ENCODE results near the gene DDOST. TPM values are rescaled to one million over a fixed set of nuclear protein-coding genes. Genes with fewer than 3 reads are reported as not detected.

DDOST gene
- total and polyA plus RNA-seq, 2 experiments from 2014 or later, result 151 to 270 TPM

DNA sequence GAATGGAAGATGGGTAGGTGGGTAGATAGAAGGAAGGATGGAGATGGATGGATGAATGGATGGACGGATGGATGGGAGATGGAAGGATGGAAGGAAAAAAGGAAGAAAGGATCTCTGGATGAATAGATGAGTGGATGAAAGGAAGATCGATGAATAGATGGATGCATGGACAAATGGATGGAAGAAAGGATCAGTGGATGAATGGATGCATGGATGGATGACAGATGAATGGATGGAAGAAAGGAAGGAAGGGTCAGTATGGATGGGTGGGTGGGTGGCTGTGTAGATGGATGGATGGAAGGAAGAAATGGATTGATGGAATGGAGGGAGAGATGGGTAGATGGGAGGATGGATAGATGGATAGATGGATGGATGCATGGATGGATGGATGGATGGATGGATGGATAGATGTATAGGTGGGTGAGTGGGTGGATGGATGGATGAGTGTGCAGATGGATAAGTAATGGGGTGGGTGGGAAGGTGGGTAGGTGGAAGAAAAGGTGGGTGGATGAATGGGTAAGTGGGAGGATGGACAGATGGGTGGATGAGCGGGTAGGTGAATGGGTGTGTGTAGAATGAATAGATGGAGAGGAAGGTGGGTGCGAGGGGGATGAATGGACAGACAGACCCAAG, 42.1 kb upstream of the DDOST start:
- no peaks in the 10 kb centered on the region for H3K9me2 ChIP-seq (ENCODE audit: insufficient read depth)
- H3K4me2 ChIP-seq, result no peak overlapping the region
- H3K27me3 Mint-ChIP-seq (ENCODE audit: insufficient read depth, low read depth, poor library complexity), result peaks cover 6% of the 10 kb centered on the region
- no peak for DNase-seq (ENCODE audit: low spot score)
- TF ChIP-seq CREB1 (CRISPR knock-in tag; IDR thresholded peaks at IDR 0.05; ENCODE audit: low read depth), result no peak
- TF ChIP-seq, protein P1, sequence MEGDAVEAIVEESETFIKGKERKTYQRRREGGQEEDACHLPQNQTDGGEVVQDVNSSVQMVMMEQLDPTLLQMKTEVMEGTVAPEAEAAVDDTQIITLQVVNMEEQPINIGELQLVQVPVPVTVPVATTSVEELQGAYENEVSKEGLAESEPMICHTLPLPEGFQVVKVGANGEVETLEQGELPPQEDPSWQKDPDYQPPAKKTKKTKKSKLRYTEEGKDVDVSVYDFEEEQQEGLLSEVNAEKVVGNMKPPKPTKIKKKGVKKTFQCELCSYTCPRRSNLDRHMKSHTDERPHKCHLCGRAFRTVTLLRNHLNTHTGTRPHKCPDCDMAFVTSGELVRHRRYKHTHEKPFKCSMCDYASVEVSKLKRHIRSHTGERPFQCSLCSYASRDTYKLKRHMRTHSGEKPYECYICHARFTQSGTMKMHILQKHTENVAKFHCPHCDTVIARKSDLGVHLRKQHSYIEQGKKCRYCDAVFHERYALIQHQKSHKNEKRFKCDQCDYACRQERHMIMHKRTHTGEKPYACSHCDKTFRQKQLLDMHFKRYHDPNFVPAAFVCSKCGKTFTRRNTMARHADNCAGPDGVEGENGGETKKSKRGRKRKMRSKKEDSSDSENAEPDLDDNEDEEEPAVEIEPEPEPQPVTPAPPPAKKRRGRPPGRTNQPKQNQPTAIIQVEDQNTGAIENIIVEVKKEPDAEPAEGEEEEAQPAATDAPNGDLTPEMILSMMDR (conservative IDR thresholded peaks at IDR 0.05; ENCODE audit: low read depth in 2 of 2), result no peak
- no peak for TF ChIP-seq ZNF462 (CRISPR knock-in tag; IDR thresholded peaks at IDR 0.05)
- TF ChIP-seq, protein P2, sequence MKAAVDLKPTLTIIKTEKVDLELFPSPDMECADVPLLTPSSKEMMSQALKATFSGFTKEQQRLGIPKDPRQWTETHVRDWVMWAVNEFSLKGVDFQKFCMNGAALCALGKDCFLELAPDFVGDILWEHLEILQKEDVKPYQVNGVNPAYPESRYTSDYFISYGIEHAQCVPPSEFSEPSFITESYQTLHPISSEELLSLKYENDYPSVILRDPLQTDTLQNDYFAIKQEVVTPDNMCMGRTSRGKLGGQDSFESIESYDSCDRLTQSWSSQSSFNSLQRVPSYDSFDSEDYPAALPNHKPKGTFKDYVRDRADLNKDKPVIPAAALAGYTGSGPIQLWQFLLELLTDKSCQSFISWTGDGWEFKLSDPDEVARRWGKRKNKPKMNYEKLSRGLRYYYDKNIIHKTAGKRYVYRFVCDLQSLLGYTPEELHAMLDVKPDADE (IDR thresholded peaks at IDR 0.05), result no peak
- TF ChIP-seq REST (IDR thresholded peaks at IDR 0.05; ENCODE audit: unreplicated experiment), result no peak
- no peak for TF ChIP-seq STAT1 (IDR thresholded peaks at IDR 0.05; ENCODE audit: unreplicated experiment)
- no peak for TF ChIP-seq JUNB (IDR thresholded peaks at IDR 0.05; ENCODE audit: unreplicated experiment)
- TF ChIP-seq ZNF331 (CRISPR knock-in tag; IDR thresholded peaks at IDR 0.05; ENCODE audit: low read depth), result no peak
- no peak for TF ChIP-seq EZH2 (IDR thresholded peaks at IDR 0.05; ENCODE audit: low read depth, unreplicated experiment)
- TF ChIP-seq EZH2phosphoT487 (IDR thresholded peaks at IDR 0.05; ENCODE audit: unreplicated experiment), result no peak
- no peak for TF ChIP-seq NANOG (IDR thresholded peaks at IDR 0.05; ENCODE audit: borderline replicate concordance)
- no peak for TF ChIP-seq ZNF114 (CRISPR knock-in tag; IDR thresholded peaks at IDR 0.05)
- TF ChIP-seq POLR2AphosphoS5 (IDR thresholded peaks at IDR 0.05; ENCODE audit: low read depth), result no peak
- no peak overlapping the region for H3K27ac Mint-ChIP-seq
- no peaks in the 10 kb centered on the region for H3K79me2 ChIP-seq (replicated peaks; ENCODE audit: insufficient read depth)
- no peaks in the 10 kb centered on the region for H3K36me3 ChIP-seq (ENCODE audit: insufficient read depth)
- no peaks in the 10 kb centered on the region for H3F3A ChIP-seq (replicated peaks; ENCODE audit: low read depth)
- H3K9me3 Mint-ChIP-seq, result peaks cover 2% of the 10 kb centered on the region; the same call in 1 of the 3 replicates
- no peak overlapping the region for H3K27ac ChIP-seq (ENCODE audit: low read depth)
- no peaks in the 10 kb centered on the region; the same call in 2 of the 3 replicates for H3K4me1 Mint-ChIP-seq
- H3K36me3 Mint-ChIP-seq (ENCODE audit: low read depth), result peaks cover 18% of the 10 kb centered on the region
- H3K4me3 Mint-ChIP-seq, result no peak overlapping the region
- H2AFZ ChIP-seq, result no peak overlapping the region
- ATAC-seq, result no peak
- no peaks in the 10 kb centered on the region; the same call in 1 of the 2 replicates for H4K20me1 ChIP-seq (replicated peaks; ENCODE audit: insufficient read depth)
- H3K4me3 ChIP-seq, result no peak overlapping the region
- H3K27me3 ChIP-seq (ENCODE audit: insufficient read depth), result no peaks in the 10 kb centered on the region
- no peaks in the 10 kb centered on the region for H3K4me1 ChIP-seq (ENCODE audit: insufficient read depth)

Measured in GM23338 (cell line).